Ovary (tissue), 3 donors: Measurements from ENCODE around the gene NRXN3.

Experiments
- EP300 ChIP-seq: sonication (generic); formaldehyde crosslinking; IDR thresholded peaks from one replicate; pipeline ENCODE4 v1.6.1; 2017; ENCODE audit warnings: antibody characterized with exemption
- POLR2A ChIP-seq: fragments of 450-650 bp; IDR thresholded peaks from one replicate; pipeline ENCODE4 v1.6.1; 2017; ENCODE audit warnings: antibody characterized with exemption, mild to moderate bottlenecking, moderate library complexity
- TF ChIP-seq, protein P1 (sequence below), 3 donors: fragments of 450-650 bp in 2 of 3; fragments of 200-600 bp in 1 of 3; IDR thresholded peaks; one replicate each; pipeline versions ENCODE4 v1.5.1 to v1.8.0; 2016 to 2022; ENCODE audit warnings: antibody characterized with exemption in 3 of 3, mild to moderate bottlenecking in 1 of 3
- donor health status: DM: no; HTN: no; CAD: no.

DNA sequence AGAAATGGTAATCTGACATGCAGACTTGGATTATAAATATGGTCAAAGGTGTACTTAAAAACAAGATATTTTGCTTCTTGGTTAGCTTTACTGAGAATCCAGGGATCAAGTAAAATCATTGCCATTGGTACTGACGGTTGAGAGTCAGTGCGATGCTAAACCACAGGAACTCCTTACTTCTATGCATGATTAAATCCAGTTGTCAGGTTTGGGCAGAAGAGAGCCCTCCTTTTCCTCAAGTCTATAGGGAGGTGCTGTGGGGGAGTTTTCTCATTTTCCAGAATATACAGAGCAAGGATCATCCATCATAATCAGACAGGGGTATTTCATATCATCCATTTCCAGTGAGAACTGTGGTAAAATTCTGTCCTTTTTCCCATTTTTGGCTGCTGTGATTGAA is 839.1 kb downstream of the NRXN3 start:
- TF ChIP-seq, protein P1, sequence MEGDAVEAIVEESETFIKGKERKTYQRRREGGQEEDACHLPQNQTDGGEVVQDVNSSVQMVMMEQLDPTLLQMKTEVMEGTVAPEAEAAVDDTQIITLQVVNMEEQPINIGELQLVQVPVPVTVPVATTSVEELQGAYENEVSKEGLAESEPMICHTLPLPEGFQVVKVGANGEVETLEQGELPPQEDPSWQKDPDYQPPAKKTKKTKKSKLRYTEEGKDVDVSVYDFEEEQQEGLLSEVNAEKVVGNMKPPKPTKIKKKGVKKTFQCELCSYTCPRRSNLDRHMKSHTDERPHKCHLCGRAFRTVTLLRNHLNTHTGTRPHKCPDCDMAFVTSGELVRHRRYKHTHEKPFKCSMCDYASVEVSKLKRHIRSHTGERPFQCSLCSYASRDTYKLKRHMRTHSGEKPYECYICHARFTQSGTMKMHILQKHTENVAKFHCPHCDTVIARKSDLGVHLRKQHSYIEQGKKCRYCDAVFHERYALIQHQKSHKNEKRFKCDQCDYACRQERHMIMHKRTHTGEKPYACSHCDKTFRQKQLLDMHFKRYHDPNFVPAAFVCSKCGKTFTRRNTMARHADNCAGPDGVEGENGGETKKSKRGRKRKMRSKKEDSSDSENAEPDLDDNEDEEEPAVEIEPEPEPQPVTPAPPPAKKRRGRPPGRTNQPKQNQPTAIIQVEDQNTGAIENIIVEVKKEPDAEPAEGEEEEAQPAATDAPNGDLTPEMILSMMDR (IDR thresholded peaks at IDR 0.05) = no peak
- TF ChIP-seq POLR2A (no peak), EP300 (no peak)
